Measurements from ENCODE around the gene SLC38A10. TPM values are rescaled to one million over a fixed set of nuclear protein-coding genes. Genes with fewer than 3 reads are reported as not detected.
A peak's percentile ranks its signal among the peaks of the same experiment; 100 is the strongest.

The SLC38A10 gene
- polyA plus RNA-seq, 1 donor from 2014 or later = 37.4 TPM

- Histone ChIP-seq H3K27me3 (ENCODE audit: insufficient read depth, low read depth, low read length) (no peaks in the 10 kb centered on the region), H3K9me2 (ENCODE audit: insufficient read depth, low read length) (no peaks in the 10 kb centered on the region), H2AFZ (ENCODE audit: low read depth, low read length) (no peak overlapping the region), H3K27ac (ENCODE audit: low read length) (peak overlapping the region; percentile 37), H3K79me2 (replicated peaks; ENCODE audit: insufficient read depth, low read length) (no peaks in the 10 kb centered on the region), H3K9ac (ENCODE audit: low read length) (peak overlapping the region; percentile 34), H4K20me1 (ENCODE audit: insufficient read depth) (no peaks in the 10 kb centered on the region), H3K9me3 (ENCODE audit: low read length) (no peaks in the 10 kb centered on the region), H3K4me2 (ENCODE audit: low read length) (no peak overlapping the region), H3K4me3 (ENCODE audit: low read length) (no peak overlapping the region), H3K36me3 (ENCODE audit: insufficient read depth, low read length) (no peaks in the 10 kb centered on the region), H3F3A (ENCODE audit: insufficient read depth, low read length, poor library complexity, severe bottlenecking) (no peaks in the 10 kb centered on the region)
- no peak for TF ChIP-seq RAD21 (conservative IDR thresholded peaks at IDR 0.05)
- TF ChIP-seq EP300 (conservative IDR thresholded peaks at IDR 0.05; ENCODE audit: poor library complexity, severe bottlenecking) = no peak
- TF ChIP-seq MXI1 (conservative IDR thresholded peaks at IDR 0.05; ENCODE audit: poor library complexity, severe bottlenecking) = no peak
- no peak for TF ChIP-seq POLR2AphosphoS5 (IDR thresholded peaks at IDR 0.05)
- TF ChIP-seq SMC3 (conservative IDR thresholded peaks at IDR 0.05; ENCODE audit: poor library complexity) = peak; percentile 33
- TF ChIP-seq TAF1 (IDR thresholded peaks at IDR 0.05; ENCODE audit: low read depth) = no peak
Measured at GRCh38 chr17:81254955-81255717, 40.0 kb downstream of the SLC38A10 start.

DNA sequence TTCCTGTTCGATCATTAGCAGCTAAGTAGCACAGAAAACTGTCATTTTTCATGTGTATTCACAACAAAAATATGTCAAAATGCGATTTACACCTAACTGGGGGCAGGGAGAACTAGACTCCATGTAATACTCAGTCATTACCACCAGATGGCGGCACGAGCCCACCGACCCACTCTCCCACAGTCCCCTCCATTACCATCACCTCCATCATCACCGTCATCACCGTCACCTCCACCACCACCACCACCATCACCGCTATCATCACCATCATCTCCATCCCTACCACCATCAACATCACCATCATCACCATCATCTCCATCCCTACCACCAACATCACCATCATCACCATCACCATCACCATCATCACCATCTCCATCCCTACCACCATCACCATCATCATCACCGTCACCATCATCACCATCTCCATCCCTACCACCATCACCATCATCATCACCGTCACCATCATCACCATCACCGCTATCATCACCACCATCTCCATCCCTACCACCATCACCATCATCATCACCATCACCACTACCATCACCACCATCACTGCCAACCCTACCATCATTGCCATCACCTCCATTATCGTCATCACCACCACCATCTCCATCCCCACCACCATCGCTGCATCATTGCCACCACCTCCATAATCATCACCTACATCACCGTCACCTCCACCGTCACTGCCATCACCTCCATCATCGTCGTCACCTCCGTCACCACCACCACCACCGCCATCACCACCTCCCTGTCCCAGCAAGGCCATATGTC, 41.6 kb downstream of the SLC38A10 start:
- Histone ChIP-seq H3K9ac (ENCODE audit: low read length) (peak overlapping the region; percentile 62), H3K27me3 (ENCODE audit: insufficient read depth, low read depth, low read length) (no peaks in the 10 kb centered on the region), H3K27ac (ENCODE audit: low read length) (peak overlapping the region; percentile 84), H3K36me3 (ENCODE audit: insufficient read depth, low read length) (no peaks in the 10 kb centered on the region), H2AFZ (ENCODE audit: low read depth, low read length) (no peak overlapping the region), H3F3A (ENCODE audit: insufficient read depth, low read length, poor library complexity, severe bottlenecking) (no peaks in the 10 kb centered on the region), H4K20me1 (ENCODE audit: insufficient read depth) (no peaks in the 10 kb centered on the region), H3K79me2 (replicated peaks; ENCODE audit: insufficient read depth, low read length) (no peaks in the 10 kb centered on the region), H3K9me3 (ENCODE audit: low read length) (no peaks in the 10 kb centered on the region), H3K4me3 (ENCODE audit: low read length) (no peak overlapping the region), H3K9me2 (ENCODE audit: insufficient read depth, low read length) (no peaks in the 10 kb centered on the region), H3K4me2 (ENCODE audit: low read length) (no peak overlapping the region)
- no peak for TF ChIP-seq EP300 (conservative IDR thresholded peaks at IDR 0.05; ENCODE audit: poor library complexity, severe bottlenecking)
- peak; percentile 24 for TF ChIP-seq MXI1 (conservative IDR thresholded peaks at IDR 0.05; ENCODE audit: poor library complexity, severe bottlenecking)
- TF ChIP-seq CTCF (IDR thresholded peaks at IDR 0.05; ENCODE audit: poor library complexity, severe bottlenecking) = peak; percentile 94
- TF ChIP-seq SMC3 (conservative IDR thresholded peaks at IDR 0.05; ENCODE audit: poor library complexity) = peak; percentile 95
- TF ChIP-seq POLR2AphosphoS5 (IDR thresholded peaks at IDR 0.05) = no peak
- peak; percentile 94 for TF ChIP-seq RAD21 (conservative IDR thresholded peaks at IDR 0.05)

- Histone ChIP-seq H3K27me3 (ENCODE audit: insufficient read depth, low read depth, low read length) (no peaks in the 10 kb centered on the region), H3K4me2 (ENCODE audit: low read length) (no peak overlapping the region), H3K9ac (ENCODE audit: low read length) (peak overlapping the region; percentile 62), H3K9me3 (ENCODE audit: low read length) (no peaks in the 10 kb centered on the region), H2AFZ (ENCODE audit: low read depth, low read length) (no peak overlapping the region), H3K27ac (ENCODE audit: low read length) (peak overlapping the region; percentile 84), H3F3A (ENCODE audit: insufficient read depth, low read length, poor library complexity, severe bottlenecking) (no peaks in the 10 kb centered on the region), H3K36me3 (ENCODE audit: insufficient read depth, low read length) (no peaks in the 10 kb centered on the region), H4K20me1 (ENCODE audit: insufficient read depth) (no peaks in the 10 kb centered on the region), H3K9me2 (ENCODE audit: insufficient read depth, low read length) (no peaks in the 10 kb centered on the region), H3K79me2 (replicated peaks; ENCODE audit: insufficient read depth, low read length) (no peaks in the 10 kb centered on the region), H3K4me3 (ENCODE audit: low read length) (no peak overlapping the region)
- TF ChIP-seq TAF1 (IDR thresholded peaks at IDR 0.05; ENCODE audit: low read depth) = no peak
- no peak for TF ChIP-seq EP300 (conservative IDR thresholded peaks at IDR 0.05; ENCODE audit: poor library complexity, severe bottlenecking)
- TF ChIP-seq MXI1 (conservative IDR thresholded peaks at IDR 0.05; ENCODE audit: poor library complexity, severe bottlenecking) = no peak
- no peak for TF ChIP-seq CTCF (IDR thresholded peaks at IDR 0.05; ENCODE audit: poor library complexity, severe bottlenecking)
- no peak for TF ChIP-seq RAD21 (conservative IDR thresholded peaks at IDR 0.05)
- TF ChIP-seq SMC3 (conservative IDR thresholded peaks at IDR 0.05; ENCODE audit: poor library complexity) = no peak
- no peak for TF ChIP-seq REST (IDR thresholded peaks at IDR 0.05; ENCODE audit: borderline replicate concordance)
- TF ChIP-seq EZH2 (IDR thresholded peaks at IDR 0.05; ENCODE audit: borderline replicate concordance, insufficient read depth, low read length, poor library complexity, severe bottlenecking) = no peak
- no peak for TF ChIP-seq POLR2AphosphoS5 (IDR thresholded peaks at IDR 0.05)
Measured at GRCh38 chr17:81252987-81253329, 42.1 kb downstream of the SLC38A10 start.
